Stimulated activated CD4-positive, alpha-beta T cell treated with anti-CD3 and anti-CD28 coated beads, Interleukin-1b, Interleukin-23, amount 100 ng/mL, for 24 hours (primary cell): Measurements from ENCODE around the gene SCP2.

Experiments
- DNase-seq, 4 experiments: peaks; one replicate each; pipeline ENCODE4 v3.0.0-alpha.2; 2020; ENCODE audit warnings: low read depth in 4 of 4, low spot score in 1 of 4

Gene SCP2

GRCh38 chr1:53026254-53026653, 99.2 kb downstream of the SCP2 start:
- no peak for DNase-seq

- DNase-seq: no peak
Measured at GRCh38 chr1:53031732-53032131, 104.7 kb downstream of the SCP2 start.

- DNase-seq: no peak
Measured at GRCh38 chr1:53037159-53037558, 110.1 kb downstream of the SCP2 start.

GRCh38 chr1:53038566-53038965, 111.5 kb downstream of the SCP2 start:
- no peak for DNase-seq

- no peak for DNase-seq
Measured at GRCh38 chr1:53043271-53043670, 116.2 kb downstream of the SCP2 start.

GRCh38 chr1:53044926-53045325, 117.8 kb downstream of the SCP2 start:
- no peak for DNase-seq

GRCh38 chr1:53046930-53047329, 119.9 kb downstream of the SCP2 start:
- DNase-seq: no peak

- no peak for DNase-seq
Measured at GRCh38 chr1:53047737-53048736, 121.0 kb downstream of the SCP2 start.

- no peak for DNase-seq
Measured at GRCh38 chr1:53048960-53049573, 122.0 kb downstream of the SCP2 start.

- DNase-seq: no peak
Measured at GRCh38 chr1:53049574-53049967, 122.5 kb downstream of the SCP2 start.

GRCh38 chr1:53050310-53050709, 123.2 kb downstream of the SCP2 start:
- no peak for DNase-seq

GRCh38 chr1:53051676-53052075, 124.6 kb downstream of the SCP2 start:
- no peak for DNase-seq

- no peak for DNase-seq
Measured at GRCh38 chr1:53057127-53057526, 130.1 kb downstream of the SCP2 start.

GRCh38 chr1:53060579-53060978, 133.5 kb downstream of the SCP2 start:
- no peak for DNase-seq

GRCh38 chr1:53061123-53061858, 134.2 kb downstream of the SCP2 start:
- no peak for DNase-seq

- no peak for DNase-seq
Measured at GRCh38 chr1:53061859-53062707, 135.0 kb downstream of the SCP2 start, which contains the start of gene PODN. TSS of gene PODN (plus strand) at chr1:53062213. CDS start at chr1:53069856, 7,643 bp downstream.

- DNase-seq: no peak
Measured at GRCh38 chr1:53062708-53063591, 135.9 kb downstream of the SCP2 start.

GRCh38 chr1:53063744-53064515, 136.9 kb downstream of the SCP2 start:
- DNase-seq: no peak

GRCh38 chr1:53065391-53065790, 138.3 kb downstream of the SCP2 start:
- no peak for DNase-seq
